H1 (cell line): ENCODE results near the gene APOM. TPM values are rescaled to one million over a fixed set of nuclear protein-coding genes. Genes with fewer than 3 reads are reported as not detected.
A peak's percentile ranks its signal among the peaks of the same experiment; 100 is the strongest.

ENCODE experiments used
- ASH2L ChIP-seq: fragments of 200-600, 300-600 bp; sonication (generic); IDR thresholded peaks from one replicate; pipeline ENCODE4 v1.7.1; 2017; ENCODE audit warnings: low read length
- EP300 ChIP-seq, 2 experiments: IDR thresholded peaks; 1 replicate in 1 of 2; 2 replicates in 1 of 2; pipeline ENCODE4 v1.6.1; 2011 to 2012; ENCODE audit warnings: low read depth in 2 of 2, low read length in 2 of 2, mild to moderate bottlenecking in 2 of 2, borderline replicate concordance in 1 of 2, inconsistent platforms in 1 of 2, moderate library complexity in 1 of 2
- PHF8 ChIP-seq: fragments of 200-600 bp; sonication (generic); conservative IDR thresholded peaks from 2 replicates; pipeline ENCODE4 v1.7.1; 2012; ENCODE audit warnings: low read depth, mild to moderate bottlenecking, inconsistent platforms, low read length, moderate library complexity
- RAD21 ChIP-seq, 2 experiments: IDR thresholded peaks in 1 of 2; conservative IDR thresholded peaks in 1 of 2; 2 replicates each; pipeline ENCODE4 v1.6.1; 2011; ENCODE audit warnings: low read depth in 2 of 2, low read length in 2 of 2, improper control_type of control experiment in 1 of 2, inconsistent platforms in 1 of 2, mild to moderate bottlenecking in 1 of 2, moderate library complexity in 1 of 2
- SIN3A ChIP-seq, 2 experiments: IDR thresholded peaks in 1 of 2; conservative IDR thresholded peaks in 1 of 2; 2 replicates each; pipeline ENCODE4 v1.6.1; 2011 to 2012; ENCODE audit warnings: low read length in 2 of 2, improper control_type of control experiment in 1 of 2, low read depth in 1 of 2, mild to moderate bottlenecking in 1 of 2
- TAF1 ChIP-seq: IDR thresholded peaks from 2 replicates; pipeline ENCODE4 v1.6.1; 2011; ENCODE audit warnings: mild to moderate bottlenecking, low read depth, low read length
- TAF7 ChIP-seq: optimal IDR thresholded peaks from 2 replicates; pipeline ENCODE3; 2011; ENCODE audit warnings: low read depth, mild to moderate bottlenecking, inconsistent platforms, low read length, moderate library complexity, borderline replicate concordance
- TEAD4 ChIP-seq: IDR thresholded peaks from 2 replicates; pipeline ENCODE4 v1.6.1; 2012; ENCODE audit warnings: low read depth, low read length, inconsistent platforms, mixed read lengths
- polyA plus RNA-seq, 7 experiments: library from polyadenylated mRNA; depleted of rRNA in 3 of 7; stranded (reverse) in 5 of 7; unstranded in 2 of 7; fragments of >200 nt in 5 of 7; fragments of 200-250 nt in 2 of 7; gene quantifications; 1 replicate in 5 of 7; 2 replicates in 1 of 7; 4 replicates in 1 of 7; pipeline versions ENCODE4 v1.2.1 to v1.2.3, GENCODE V29; 2011 to 2013; ENCODE audit warnings: missing spikeins in 2 of 7, mixed read lengths in 2 of 7
- total RNA-seq: library from RNA; stranded (reverse); fragmentation: NEBNext Ultra II Directional; extraction: Animal tissue kit (Norgen Biotek cat#: 25700); gene quantifications from 2 replicates; pipeline ENCODE4 v1.2.1, GENCODE V29; 2021
- TF ChIP-seq, protein P1 (sequence below), 3 experiments: IDR thresholded peaks; 1 replicate in 2 of 3; 2 replicates in 1 of 3; pipeline versions ENCODE4 v1.5.1 to v1.6.1; 2011; ENCODE audit warnings: low read length in 3 of 3, mild to moderate bottlenecking in 3 of 3, inconsistent platforms in 2 of 3, low read depth in 1 of 3, moderate library complexity in 1 of 3; ENCODE audit not compliant: insufficient read depth in 1 of 3; ENCODE audit errors: control extremely low read depth in 1 of 3

Gene APOM
- total and polyA plus RNA-seq, 2 of the 8 experiments (the other 6 are each of a cell fraction or from before 2014, with no cell fraction given), result 3.4 to 12.0 TPM

DNA sequence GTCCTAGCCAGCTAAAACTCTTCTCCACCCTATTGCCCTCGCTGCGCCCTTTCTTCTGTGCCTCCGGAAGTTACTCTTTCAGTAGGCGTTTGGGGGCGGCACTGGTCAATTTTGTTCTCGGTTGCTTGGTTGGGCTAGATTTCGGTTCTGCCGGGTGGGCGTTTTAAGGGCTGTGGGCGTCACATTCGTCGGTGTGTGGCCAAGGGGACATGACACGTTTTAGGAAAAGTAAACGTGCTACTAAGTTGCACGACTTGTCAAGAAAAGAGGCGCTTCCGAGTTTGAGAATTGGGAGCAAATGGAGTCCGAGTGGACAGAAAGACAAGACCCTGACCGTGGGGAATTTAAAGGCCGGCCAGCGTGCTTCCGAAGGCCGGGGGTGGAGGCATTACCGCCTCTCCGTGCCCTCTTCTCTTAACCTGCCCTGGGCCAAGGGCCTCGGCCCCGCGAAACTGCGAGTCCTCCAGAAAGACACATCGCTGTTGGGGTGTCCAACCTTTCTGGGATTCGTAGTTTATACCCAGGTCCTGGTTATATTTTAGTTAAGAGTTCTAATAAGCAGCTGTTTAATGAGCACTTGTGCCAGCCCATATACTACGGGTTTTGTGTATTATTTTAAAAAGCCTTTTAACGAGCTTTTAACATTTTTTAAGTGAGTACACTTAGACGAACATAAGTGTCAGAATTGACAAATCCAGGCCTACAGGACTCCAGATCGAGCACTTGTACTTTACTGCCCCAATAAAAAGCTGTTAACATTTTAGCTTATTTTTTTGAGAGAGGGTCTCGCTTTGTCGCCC is 2.6 kb upstream of the APOM start (continued):
- TF ChIP-seq, protein P1, sequence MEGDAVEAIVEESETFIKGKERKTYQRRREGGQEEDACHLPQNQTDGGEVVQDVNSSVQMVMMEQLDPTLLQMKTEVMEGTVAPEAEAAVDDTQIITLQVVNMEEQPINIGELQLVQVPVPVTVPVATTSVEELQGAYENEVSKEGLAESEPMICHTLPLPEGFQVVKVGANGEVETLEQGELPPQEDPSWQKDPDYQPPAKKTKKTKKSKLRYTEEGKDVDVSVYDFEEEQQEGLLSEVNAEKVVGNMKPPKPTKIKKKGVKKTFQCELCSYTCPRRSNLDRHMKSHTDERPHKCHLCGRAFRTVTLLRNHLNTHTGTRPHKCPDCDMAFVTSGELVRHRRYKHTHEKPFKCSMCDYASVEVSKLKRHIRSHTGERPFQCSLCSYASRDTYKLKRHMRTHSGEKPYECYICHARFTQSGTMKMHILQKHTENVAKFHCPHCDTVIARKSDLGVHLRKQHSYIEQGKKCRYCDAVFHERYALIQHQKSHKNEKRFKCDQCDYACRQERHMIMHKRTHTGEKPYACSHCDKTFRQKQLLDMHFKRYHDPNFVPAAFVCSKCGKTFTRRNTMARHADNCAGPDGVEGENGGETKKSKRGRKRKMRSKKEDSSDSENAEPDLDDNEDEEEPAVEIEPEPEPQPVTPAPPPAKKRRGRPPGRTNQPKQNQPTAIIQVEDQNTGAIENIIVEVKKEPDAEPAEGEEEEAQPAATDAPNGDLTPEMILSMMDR (IDR thresholded peaks at IDR 0.05; ENCODE audit: control extremely low read depth in 1 of 3, insufficient read depth in 1 of 3, low read depth in 1 of 3, low read length in 3 of 3), result peak in 1 of 3 experiments; percentile 18; a peak in 1 of 4 replicates
- TF ChIP-seq RAD21 (IDR thresholded peaks at IDR 0.05 in 1 of 2, conservative IDR thresholded peaks at IDR 0.05 in 1 of 2; ENCODE audit: low read depth in 2 of 2, low read length in 2 of 2) (peak in 1 of 2 experiments; percentile 21; a peak in 2 of 4 replicates), TEAD4 (no peak), TAF1 (peak; percentile 79), PHF8 (0 out of 2 replicates have a peak, but pooled peaks have one; percentile 13), ASH2L (peak; percentile 39), EP300 (IDR thresholded peaks at IDR 0.05; ENCODE audit: borderline replicate concordance in 1 of 2, low read depth in 2 of 2, low read length in 2 of 2) (no peak), TAF7 (peak; percentile 88), SIN3A (conservative IDR thresholded peaks at IDR 0.05 in 1 of 2, IDR thresholded peaks at IDR 0.05 in 1 of 2; ENCODE audit: low read depth in 1 of 2, low read length in 2 of 2) (peak; percentile 7 to 9; a peak in 1 of 4 replicates)
